ENCODE results near the gene SYT7. TPM values are rescaled to one million over a fixed set of nuclear protein-coding genes. Genes with fewer than 3 reads are reported as not detected.

Gene SYT7
- total and polyA plus RNA-seq, 2 donors (not counting 1 experiment from before 2014, with no cell fraction given) = not detected

DNA sequence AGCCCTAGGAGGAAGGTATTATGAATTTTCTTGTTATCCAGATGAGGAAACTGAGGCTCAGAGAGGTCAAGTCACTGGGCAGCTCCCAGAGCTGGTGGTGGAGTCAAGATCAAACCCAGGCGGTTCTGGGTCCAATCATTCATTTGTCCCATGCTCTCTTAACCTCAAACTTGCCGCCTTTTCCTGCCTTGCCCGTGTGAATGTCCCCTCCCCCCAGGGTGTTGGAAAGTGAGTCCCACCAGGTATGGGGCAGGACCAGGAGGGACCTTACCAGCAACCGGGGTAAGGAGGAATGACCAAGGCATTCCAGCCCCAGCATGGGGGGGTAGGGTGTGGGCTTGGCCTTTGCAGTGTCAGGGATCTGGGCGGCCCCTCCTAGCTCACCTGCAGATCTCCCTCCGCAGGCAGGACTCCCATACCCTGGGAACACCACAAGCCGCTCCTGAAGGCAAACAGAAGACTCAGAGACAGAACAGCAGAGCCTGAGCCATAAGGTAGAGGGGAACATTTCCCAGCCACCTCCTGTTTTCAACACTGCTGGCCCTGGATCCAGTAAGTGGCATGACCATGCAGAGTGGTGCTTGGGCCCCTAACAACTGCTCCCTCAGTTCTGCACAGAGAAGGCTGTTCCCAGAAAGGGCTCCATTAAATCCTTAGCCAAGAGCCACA is 41.2 kb upstream of the SYT7 start:
- H3K4me1 Mint-ChIP-seq = no peaks in the 10 kb centered on the region
- Histone ChIP-seq H3K9ac (ENCODE audit: low read length) (no peak overlapping the region), H4K20me1 (ENCODE audit: control insufficient read depth, insufficient read depth, low read length, poor library complexity, severe bottlenecking) (no peaks in the 10 kb centered on the region), H3K9me3 (ENCODE audit: control extremely low read depth in 1 of 3, control insufficient read depth in 2 of 3, insufficient read depth in 1 of 3, low read length in 2 of 3) (no peaks in the 10 kb centered on the region), H3K36me3 (replicated peaks in 1 of 2; ENCODE audit: control extremely low read depth in 1 of 2, control insufficient read depth in 1 of 2, extremely low read depth in 1 of 2, insufficient read depth in 2 of 2, low read length in 1 of 2) (no peaks in the 10 kb centered on the region), H3K79me2 (ENCODE audit: control insufficient read depth, insufficient read depth, low read length) (no peaks in the 10 kb centered on the region), H3K27ac (ENCODE audit: low read length in 2 of 2) (no peak overlapping the region), H3K4me1 (ENCODE audit: control insufficient read depth in 2 of 2, insufficient read depth in 2 of 2, low read length in 2 of 2) (no peaks in the 10 kb centered on the region), H3K4me2 (replicated peaks; ENCODE audit: low read depth, low read length, poor library complexity, severe bottlenecking) (no peak overlapping the region), H3K27me3 (replicated peaks in 1 of 4; ENCODE audit: control extremely low read depth in 1 of 4, control insufficient read depth in 3 of 4, insufficient read depth in 4 of 4, low read length in 3 of 4) (peaks cover 0 to 18% (median 2%) of the 10 kb centered on the region in 4 experiments), H3K4me3 (ENCODE audit: control extremely low read depth in 1 of 5, extremely low read depth in 1 of 5, insufficient read depth in 1 of 5, low read depth in 2 of 5, low read length in 4 of 5) (no peak overlapping the region), H2AFZ (ENCODE audit: insufficient read depth, low read depth, low read length, poor library complexity, severe bottlenecking) (no peak overlapping the region)
- ATAC-seq (ENCODE audit: low read depth) (no peak), DNase-seq (no peak)
- H3K4me3 Mint-ChIP-seq = no peak overlapping the region
- no peaks in the 10 kb centered on the region for H3K9me3 Mint-ChIP-seq (ENCODE audit: insufficient read depth)
- H3K27me3 Mint-ChIP-seq = peaks cover 29% of the 10 kb centered on the region
- WGBS (ENCODE audit: insufficient coverage) = 83% methylated on average over 3 of the region's 7 CpGs
- CTCF ChIA-PET = interaction anchor here (0.6 kb wide), 1 partner anchor 159 kb away, joined by 4 read pairs; no protein-coding TSS in a partner anchor
- POLR2A ChIA-PET = no interaction called here
- intact Hi-C loops (cut with micrococcal nuclease) = no loop called here
- TF ChIP-seq, protein P1, sequence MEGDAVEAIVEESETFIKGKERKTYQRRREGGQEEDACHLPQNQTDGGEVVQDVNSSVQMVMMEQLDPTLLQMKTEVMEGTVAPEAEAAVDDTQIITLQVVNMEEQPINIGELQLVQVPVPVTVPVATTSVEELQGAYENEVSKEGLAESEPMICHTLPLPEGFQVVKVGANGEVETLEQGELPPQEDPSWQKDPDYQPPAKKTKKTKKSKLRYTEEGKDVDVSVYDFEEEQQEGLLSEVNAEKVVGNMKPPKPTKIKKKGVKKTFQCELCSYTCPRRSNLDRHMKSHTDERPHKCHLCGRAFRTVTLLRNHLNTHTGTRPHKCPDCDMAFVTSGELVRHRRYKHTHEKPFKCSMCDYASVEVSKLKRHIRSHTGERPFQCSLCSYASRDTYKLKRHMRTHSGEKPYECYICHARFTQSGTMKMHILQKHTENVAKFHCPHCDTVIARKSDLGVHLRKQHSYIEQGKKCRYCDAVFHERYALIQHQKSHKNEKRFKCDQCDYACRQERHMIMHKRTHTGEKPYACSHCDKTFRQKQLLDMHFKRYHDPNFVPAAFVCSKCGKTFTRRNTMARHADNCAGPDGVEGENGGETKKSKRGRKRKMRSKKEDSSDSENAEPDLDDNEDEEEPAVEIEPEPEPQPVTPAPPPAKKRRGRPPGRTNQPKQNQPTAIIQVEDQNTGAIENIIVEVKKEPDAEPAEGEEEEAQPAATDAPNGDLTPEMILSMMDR (IDR thresholded peaks at IDR 0.05) = no peak
- no peak for TF ChIP-seq EZH2 (IDR thresholded peaks at IDR 0.05; ENCODE audit: borderline replicate concordance, insufficient read depth, low read depth, low read length, poor library complexity, severe bottlenecking)
- H3K27ac Mint-ChIP-seq = no peak overlapping the region

DNA sequence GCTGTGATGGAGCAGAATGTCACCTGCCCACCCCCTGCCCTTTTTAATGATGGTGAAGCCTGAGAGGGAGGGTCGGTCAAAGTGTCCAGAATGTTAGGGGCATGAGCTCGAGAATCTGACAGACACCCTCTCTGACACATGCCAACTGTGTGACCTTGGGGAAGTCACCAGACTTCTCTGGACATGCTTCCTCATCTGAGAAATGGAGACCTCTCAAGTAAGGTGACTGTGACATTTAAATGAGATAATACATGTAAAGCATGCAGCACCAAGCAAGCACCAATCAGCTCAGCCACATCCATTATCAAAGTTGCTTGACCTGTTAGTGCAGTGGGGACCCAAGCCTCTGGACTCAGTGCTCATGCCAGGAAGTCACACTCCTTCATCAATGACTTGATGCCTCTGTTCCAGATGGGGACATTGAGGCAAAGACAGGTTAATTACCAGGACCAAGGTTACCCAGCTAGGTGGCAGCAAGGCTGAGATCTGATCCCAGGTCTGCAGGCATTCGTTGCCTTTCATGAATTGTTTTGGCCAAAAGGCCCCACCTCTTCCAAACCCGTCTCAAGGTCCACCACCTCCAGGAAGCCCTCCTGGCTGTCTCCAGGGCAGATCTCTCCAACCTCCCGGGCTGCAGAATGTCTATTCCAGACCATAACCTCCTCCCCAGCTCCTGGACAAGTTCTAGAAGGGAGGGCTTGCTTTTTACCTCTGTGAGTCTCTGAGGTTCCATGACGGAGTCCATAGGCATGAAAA is 38.8 kb upstream of the SYT7 start:
- Histone ChIP-seq H3K27me3 (replicated peaks in 1 of 4; ENCODE audit: control extremely low read depth in 1 of 4, control insufficient read depth in 3 of 4, insufficient read depth in 4 of 4, low read length in 3 of 4) (peaks cover 0 to 18% (median 2%) of the 10 kb centered on the region in 4 experiments), H3K4me3 (ENCODE audit: control extremely low read depth in 1 of 5, extremely low read depth in 1 of 5, insufficient read depth in 1 of 5, low read depth in 2 of 5, low read length in 4 of 5) (no peak overlapping the region), H3K4me1 (ENCODE audit: control insufficient read depth in 2 of 2, insufficient read depth in 2 of 2, low read length in 2 of 2) (no peaks in the 10 kb centered on the region), H3K27ac (ENCODE audit: low read length in 2 of 2) (no peak overlapping the region), H3K9me3 (ENCODE audit: control extremely low read depth in 1 of 3, control insufficient read depth in 2 of 3, insufficient read depth in 1 of 3, low read length in 2 of 3) (no peaks in the 10 kb centered on the region), H3K4me2 (replicated peaks; ENCODE audit: low read depth, low read length, poor library complexity, severe bottlenecking) (no peak overlapping the region), H2AFZ (ENCODE audit: insufficient read depth, low read depth, low read length, poor library complexity, severe bottlenecking) (no peak overlapping the region), H3K9ac (ENCODE audit: low read length) (no peak overlapping the region), H4K20me1 (ENCODE audit: control insufficient read depth, insufficient read depth, low read length, poor library complexity, severe bottlenecking) (no peaks in the 10 kb centered on the region), H3K36me3 (replicated peaks in 1 of 2; ENCODE audit: control extremely low read depth in 1 of 2, control insufficient read depth in 1 of 2, extremely low read depth in 1 of 2, insufficient read depth in 2 of 2, low read length in 1 of 2) (no peaks in the 10 kb centered on the region), H3K79me2 (ENCODE audit: control insufficient read depth, insufficient read depth, low read length) (no peaks in the 10 kb centered on the region)
- ATAC-seq (ENCODE audit: low read depth) (no peak), DNase-seq (no peak)
- Mint-ChIP-seq H3K4me1 (no peaks in the 10 kb centered on the region), H3K27ac (no peak overlapping the region), H3K4me3 (no peak overlapping the region), H3K27me3 (peaks cover 29% of the 10 kb centered on the region), H3K9me3 (ENCODE audit: insufficient read depth) (no peaks in the 10 kb centered on the region)
- ChIA-PET POLR2A (interaction anchor here (0.6 kb wide), 1 partner anchor 458 kb away, joined by 5 read pairs; no protein-coding TSS in a partner anchor), CTCF (no interaction called here)
- intact Hi-C loops (cut with micrococcal nuclease) = no loop called here
- no peak for TF ChIP-seq EZH2 (IDR thresholded peaks at IDR 0.05; ENCODE audit: borderline replicate concordance, insufficient read depth, low read depth, low read length, poor library complexity, severe bottlenecking)
- TF ChIP-seq, protein P1 (IDR thresholded peaks at IDR 0.05) = no peak
- WGBS (ENCODE audit: insufficient coverage) = 70% methylated on average over 2 of the region's 6 CpGs
